ENCODE measurements around the gene UCK1.
A peak's percentile ranks its signal among the peaks of the same experiment; 100 is the strongest.
"Not testable (repeated sequence)": the region's sequence is repeated elsewhere in the genome, so short reads cannot be mapped to it uniquely, and the experiment has no call there.

The UCK1 gene

DNA sequence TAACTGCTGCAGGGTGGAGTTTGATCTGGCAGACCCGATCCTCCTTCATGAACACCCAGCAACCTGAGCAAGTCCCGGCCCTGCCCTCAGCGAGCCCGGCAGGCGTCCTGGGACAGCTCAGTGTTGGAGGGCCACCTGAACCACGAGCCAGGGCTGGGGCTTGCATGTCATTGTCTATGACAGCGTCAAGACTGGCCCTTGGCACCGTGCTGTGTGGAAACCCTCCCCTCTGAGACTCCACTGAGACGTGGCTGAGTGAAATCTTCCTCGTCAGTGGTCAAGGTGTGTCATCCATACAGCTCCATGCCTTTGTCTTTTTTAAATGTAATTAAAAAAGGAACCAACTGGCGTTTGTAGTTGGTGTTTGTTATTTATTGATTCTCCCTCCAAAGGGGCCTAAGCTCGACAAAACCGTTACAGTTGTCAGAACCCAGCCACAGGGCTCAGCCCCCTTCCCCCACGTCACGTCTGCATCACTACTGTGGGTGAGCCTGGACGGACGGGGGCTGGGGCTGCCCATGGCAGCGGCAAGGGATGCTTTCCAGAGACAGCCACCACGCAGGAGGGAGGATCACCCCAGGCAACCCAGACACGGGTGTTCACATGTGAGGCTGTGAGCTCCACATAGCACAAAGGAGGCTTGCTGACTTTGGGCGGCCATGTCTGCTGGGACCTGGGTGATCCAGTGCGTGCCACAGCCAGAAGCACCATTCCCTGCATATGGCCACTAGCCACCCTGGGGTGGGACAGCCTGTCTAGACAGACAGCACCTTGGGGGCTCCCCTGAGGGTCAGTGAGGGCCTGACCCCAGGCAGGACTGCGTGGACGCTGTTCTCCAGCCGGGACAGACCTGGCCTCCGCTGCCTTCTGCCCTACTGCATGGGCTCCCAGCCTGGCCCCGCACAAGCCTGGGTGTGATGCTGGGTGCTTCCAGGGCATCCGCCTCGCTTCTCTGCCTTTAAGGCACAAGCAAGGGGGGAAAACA is 7.3 kb downstream of the UCK1 start:
- no peak for DNase-seq (ENCODE audit: extremely low read depth in 1 of 2, low read depth in 1 of 2)

DNA sequence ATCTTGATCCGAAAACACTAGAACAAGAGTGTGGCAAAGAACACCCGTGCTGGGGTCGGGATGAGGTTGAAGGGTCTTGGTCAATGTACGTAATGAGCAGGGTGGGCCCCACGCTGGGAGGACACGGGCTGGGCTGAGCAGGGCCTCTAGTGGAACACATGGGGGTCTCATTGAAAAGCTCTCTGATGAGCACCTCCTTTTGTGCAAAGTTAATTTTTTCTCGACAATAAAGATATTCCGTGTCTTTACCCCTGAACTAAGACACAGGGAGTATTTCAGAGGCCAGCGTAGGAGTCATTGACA is 8.0 kb downstream of the UCK1 start:
- DNase-seq (ENCODE audit: extremely low read depth in 1 of 2, low read depth in 1 of 2): no peak

DNA sequence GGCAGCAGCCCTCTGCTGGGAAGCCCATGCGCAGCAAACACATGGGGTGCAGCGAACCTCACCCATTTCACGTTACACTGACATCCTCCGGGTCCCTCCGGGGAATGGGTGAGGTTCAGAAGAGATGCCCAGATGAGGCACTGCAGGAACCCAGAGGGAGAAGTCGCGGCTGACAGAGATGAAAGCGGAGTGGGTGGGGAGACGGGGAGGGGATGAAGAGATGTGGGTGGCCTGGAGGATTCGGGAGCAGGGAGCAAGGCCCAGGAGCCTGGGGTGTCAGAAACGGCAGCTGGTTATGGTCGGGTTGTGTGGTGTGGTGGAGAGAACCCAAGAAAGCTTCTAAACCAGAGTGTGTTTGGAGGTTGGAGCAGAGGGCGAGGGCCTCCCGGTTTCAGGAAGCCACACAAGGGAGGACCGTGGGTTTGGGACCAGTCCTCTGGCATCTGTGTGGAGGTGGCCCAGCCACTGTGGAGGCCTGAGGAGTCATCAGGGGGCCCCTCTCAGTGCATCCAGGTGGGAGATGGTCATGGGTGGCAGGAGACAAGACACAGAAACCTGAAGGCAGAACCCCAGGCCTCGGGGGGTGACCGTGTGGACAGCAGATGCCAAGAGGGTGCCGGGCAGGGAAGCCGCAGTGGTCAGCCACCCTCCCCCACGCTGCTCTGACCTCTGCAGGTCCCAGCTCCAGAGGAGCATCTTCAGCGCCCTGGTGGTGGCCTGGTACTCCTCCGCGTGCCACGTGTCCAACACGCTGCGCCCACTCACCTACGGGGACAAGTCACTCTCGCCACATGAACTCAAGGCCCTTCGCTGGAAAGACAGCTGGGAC is 8.6 kb downstream of the UCK1 start:
- no peak for DNase-seq (ENCODE audit: extremely low read depth in 1 of 2, low read depth in 1 of 2)

DNA sequence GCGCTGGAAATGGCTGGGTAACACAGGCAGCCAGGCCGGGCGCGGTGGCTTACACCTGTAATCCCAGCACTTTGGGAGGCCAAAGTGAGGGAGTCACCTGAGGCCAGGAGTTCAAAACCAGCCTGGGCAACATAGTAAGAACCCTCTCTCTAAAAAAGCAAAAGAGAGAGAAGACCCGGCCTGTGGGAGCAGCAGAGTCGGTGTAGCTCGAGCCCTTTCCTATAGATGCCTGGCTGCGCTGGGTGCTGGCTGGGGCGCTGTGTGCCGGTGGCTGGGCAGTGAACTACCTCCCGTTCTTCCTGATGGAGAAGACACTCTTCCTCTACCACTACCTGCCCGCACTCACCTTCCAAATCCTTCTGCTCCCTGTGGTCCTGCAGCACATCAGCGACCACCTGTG is 9.2 kb downstream of the UCK1 start:
- DNase-seq (ENCODE audit: extremely low read depth in 1 of 2, low read depth in 1 of 2): no peak

DNA sequence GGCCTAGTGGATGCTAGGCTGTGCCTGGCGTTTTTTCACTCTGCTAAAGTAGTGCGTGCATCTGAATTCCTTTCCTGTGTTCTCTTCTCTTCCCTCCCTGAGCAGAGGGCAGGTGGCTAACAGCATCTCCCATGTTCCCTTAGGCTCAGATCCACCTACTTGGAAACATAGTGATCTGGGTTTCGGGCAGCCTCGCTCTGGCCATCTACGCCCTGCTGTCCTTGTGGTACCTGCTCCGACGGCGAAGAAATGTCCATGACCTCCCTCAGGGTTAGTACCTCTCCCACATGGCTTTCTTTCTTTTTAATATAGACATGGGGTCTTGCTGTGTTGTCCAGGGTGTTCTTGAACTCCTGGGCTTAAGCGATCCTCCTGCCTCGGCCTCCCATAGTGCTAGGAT is 9.9 kb downstream of the UCK1 start:
- DNase-seq (ENCODE audit: extremely low read depth in 1 of 2, low read depth in 1 of 2): no peak

DNA sequence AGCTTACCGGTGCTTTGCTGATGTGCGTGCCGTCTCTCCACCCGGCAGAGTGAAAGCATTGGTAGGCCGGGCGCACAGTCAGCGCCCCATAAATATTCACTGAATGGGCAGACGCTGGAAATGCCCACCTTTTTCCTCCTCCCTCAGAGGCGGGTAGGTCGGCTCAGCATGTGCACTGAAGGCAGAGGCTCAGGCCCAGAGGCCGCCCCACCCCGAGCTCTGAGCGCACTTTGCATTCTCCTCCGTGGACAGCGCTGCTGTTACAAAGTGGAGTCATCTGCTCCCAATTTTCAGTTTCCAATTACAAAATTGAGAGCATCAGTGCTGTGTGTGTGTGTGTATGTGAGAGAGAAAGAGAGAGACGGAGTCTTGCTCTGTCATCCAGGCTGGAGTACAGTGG is 10.6 kb downstream of the UCK1 start:
- DNase-seq (ENCODE audit: extremely low read depth in 1 of 2, low read depth in 1 of 2): no peak

DNA sequence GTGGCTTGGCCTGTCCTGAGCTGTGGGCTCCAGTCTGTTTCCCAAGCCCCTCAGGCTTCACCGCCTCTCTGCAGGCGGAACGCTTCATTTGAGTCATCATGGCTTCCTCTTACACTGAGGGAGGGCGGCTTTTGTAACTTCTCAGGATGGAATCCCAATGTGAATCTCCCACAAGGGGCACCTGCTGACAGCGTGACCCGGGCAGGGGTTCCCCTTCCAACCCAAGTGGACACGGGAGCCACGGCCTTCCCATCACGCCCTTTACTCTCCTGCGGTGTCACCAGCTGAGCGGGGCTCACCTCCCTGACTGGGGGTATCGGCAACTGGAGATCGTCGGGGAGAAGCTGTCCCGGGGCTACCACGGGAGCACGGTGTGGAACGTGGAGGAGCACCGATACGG is 12.5 kb downstream of the UCK1 start:
- no peak for DNase-seq (ENCODE audit: extremely low read depth in 1 of 2, low read depth in 1 of 2)

DNA sequence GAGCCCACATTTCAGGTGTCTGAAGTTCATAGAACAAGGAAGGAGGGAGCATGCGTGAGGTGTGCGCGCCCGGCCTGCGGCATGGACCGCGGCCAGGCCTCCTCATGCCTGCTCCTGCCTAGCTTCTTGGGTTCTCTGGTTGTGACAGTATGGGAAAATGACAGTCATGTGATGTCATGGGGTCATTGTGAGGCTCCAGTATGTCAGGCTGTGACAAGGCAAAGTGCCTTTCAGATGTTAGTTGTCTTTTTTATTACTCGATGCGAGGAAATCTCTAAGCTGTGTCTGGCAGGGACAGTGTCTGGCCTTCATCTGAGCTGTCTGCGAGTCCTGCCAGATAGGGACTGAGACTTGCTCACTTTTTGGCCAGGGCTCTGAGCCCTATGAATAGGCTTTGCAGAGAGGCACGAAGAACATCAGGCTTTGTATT is 13.3 kb downstream of the UCK1 start:
- no peak for DNase-seq (ENCODE audit: extremely low read depth in 1 of 2, low read depth in 1 of 2)

DNA sequence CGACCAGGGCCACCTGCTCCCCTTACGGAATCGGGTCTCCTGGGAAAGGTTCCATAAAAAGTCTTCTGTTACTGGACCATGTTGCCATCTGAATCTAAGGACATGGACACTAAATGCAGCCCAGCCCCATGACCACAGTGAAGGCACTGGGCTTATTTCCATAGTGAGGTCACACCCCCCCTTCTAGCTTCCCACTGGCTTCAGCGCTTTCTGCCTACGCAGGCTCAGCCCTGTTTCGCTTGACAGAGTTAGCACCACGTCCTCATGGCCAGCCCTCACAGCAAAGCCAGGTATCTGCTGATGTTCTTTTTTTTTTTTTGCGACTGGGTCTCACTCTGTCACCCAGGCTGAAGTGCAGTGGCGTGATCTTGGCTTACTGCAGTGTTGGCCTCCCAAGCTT is 14.1 kb downstream of the UCK1 start:
- DNase-seq (ENCODE audit: extremely low read depth in 1 of 2, low read depth in 1 of 2): no peak

DNA sequence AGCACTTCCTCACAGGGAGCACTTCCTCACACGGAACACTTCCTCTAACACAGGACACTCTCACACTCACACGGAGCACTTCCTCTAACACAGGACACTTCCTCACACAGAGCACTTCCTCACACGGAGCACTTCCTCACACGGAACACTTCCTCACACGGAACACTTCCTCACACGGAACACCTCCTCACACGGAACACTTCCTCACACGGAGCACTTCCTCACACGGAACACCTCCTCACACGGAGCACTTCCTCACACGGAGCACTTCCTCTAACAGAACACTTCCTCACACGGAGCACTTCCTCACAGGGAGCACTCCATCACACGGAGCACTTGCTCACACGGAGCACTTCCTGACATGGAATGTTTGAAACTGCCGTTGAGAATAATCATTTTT is 15.0 kb downstream of the UCK1 start:
- no peak for DNase-seq (ENCODE audit: extremely low read depth in 1 of 2, low read depth in 1 of 2)

DNA sequence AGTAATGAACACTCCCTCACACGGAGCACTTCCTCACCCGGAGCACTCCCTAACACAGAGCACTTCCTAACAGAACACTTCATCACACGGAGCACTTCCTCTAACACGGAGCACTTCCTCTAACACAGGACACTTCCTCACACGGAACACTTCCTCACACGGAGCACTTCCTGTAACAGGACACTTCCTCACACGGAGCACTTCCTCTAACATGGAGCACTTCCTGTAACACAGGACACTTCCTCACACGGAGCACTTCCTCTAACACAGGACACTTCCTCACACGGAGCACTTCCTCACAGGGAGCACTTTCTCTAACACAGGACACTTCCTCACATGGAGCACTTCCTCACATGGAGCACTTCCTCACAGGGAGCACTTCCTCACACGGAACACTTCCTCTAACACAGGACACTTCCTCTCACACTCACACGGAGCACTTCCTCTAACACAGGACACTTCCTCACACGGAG is 15.5 kb downstream of the UCK1 start:
- not testable (repeated sequence) for DNase-seq (ENCODE audit: extremely low read depth in 1 of 2, low read depth in 1 of 2)

DNA sequence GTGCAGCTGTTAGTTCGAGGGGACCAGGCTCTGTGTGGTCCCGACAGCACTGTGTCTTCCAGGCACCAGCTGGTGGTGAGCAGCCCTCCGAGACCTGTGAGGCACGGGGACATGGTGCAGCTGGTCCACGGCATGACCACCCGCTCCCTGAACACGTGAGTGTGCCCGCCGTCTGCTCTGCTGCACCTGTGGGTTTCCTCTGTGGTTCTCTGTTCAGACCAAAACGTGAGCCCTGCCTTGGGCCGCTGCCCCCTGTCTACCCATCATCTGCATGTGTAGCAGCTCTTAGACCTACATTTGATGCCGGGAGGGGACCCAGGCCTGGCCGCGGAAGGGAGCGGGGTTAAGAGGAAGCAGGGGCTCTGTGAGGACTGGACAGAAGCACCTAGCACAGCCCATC is 17.9 kb downstream of the UCK1 start:
- no peak for DNase-seq (ENCODE audit: extremely low read depth in 1 of 2, low read depth in 1 of 2)

DNA sequence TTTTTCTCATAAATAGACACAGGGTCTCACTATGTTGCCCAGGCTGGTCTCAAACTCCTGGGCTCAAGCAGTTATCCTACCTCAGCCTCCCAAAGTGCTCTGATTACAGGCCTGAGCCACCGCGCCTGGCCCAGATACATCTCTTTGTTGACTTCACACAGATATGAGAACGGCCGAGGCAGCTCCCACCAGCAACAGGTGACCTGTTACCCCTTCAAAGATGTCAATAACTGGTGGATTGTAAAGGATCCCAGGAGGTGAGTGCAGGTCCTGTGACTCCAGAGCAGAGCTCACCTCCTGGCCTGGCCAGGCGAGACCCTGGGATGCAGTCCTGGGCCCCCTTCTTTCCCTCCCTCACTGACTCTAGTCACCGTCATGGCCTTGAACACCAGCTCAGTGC is 19.2 kb downstream of the UCK1 start:
- DNase-seq (ENCODE audit: extremely low read depth in 1 of 2, low read depth in 1 of 2): no peak

DNA sequence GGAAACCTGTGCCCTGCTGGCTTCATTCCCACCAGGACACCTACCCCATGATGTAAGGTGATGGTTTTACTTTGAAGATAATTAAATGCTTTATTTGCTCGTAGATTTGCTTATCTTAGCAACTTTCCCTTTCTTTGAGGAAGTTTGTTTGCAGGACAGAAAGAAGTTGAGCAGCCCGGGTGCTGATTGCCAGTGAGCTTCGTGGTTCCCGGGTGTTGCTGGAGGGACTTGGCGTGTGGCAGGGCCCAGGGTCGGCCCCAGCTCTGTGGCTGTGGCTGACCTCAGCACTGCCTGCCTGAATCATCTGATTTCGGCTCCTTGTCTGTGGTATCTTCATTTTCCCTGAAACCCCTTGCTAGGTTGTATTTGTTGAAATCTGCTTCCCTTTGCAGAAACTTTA is 19.6 kb downstream of the UCK1 start:
- DNase-seq (ENCODE audit: extremely low read depth in 1 of 2, low read depth in 1 of 2): no peak

DNA sequence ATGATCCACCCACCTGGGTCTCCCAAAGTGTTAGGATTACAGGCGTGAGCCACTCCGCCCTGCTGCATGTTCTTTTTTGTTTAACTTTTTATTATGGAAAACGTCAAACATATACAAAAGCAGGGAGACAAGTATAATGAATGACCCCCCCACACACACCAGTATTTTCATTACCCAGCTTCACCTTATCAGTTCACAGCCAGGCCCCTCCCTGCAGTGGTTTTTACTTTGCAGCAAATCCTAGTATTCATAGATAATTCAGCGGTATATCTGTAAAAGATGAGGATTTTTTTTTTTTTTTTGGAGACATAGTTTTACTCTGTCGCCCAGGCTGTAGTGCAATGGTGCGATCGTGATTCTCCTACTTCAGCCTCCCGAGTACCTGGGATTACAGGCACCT is 26.1 kb downstream of the UCK1 start:
- DNase-seq (ENCODE audit: extremely low read depth in 1 of 2, low read depth in 1 of 2): no peak

DNA sequence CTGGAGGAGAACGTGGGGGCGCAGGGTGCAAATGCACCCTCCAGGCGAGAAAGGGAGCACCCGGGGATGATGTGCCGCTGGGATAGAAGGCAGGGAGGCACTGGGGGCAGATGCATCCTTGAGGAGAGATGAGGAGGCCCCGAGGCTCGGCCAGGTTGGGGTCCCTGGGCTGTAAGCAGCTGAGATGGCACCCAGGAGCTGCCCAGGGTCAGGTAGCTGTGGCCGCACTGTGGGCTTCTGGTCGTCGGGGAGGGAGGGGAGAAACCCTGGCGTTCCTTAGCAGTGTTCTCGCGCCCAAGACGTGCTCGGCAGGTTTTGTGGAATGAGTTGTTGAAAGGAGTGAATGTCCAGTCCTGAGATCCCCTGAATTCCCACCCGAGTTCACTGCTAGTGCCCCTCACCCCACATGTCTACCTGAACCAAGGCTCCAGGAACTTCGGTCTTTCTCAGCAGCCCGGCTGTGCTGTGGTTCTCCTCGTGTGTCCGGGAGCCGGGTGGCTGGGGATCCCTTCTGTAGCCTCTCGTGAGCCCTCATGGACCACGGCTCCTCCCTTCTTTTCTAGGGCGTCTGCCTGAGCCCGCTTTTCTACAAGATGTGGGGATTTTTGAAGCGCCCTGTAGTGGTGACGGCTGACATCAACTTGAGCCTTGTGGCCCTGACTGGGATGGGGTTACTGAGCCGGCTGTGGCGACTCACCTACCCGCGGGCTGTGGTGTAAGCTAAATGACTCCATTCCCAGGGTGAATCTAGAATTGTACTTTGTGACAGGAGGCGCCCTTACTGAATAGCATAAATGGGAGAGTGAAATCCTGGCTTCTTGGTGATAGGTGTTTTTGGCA is 27.2 kb downstream of the UCK1 start:
- no peak for DNase-seq (ENCODE audit: extremely low read depth in 1 of 2, low read depth in 1 of 2)

DNA sequence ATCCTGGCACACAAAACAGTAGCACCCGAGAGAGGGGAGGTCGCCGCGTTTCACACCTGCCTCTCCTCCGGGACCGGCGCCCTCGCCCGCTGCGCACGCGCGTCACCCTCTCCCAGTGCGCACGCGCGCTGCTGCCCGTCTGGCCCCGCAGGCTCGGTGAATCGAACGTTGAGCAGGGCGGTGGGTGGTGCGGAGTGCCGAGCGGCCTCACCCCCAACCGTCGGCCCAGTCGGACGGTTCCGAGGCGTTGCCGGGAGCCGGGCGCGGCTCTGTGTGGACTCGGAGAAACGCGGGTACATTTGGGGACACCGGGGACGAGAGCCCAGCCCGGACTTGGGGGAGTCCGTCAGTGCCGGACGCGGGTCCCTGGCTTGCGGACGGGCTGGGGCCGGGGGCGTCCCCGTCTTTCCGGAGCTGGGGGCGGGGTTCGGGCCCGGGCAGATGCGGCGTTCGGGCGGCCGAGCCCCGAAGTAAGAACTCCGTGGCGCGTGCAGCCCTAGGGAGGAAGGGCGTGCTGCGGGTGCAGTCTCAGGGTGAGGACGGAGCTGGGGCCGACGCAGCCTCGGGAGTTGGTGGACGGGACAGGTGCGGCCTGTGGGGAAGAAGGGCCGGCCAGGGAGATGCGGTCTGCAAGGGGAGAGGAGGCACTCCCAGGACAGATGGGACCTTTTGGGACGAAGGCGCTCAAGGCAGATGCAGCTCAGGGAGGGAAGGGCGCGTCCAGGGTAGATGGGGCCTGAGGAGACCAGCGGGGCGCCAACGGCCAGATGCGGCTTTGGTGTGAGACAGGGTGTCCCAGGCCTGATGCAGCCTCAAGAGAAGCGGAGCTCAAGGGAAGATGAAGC is 28.1 kb downstream of the UCK1 start, which contains the start of gene POMT1:
Gene POMT1, plus strand, starts transcription at position 138 of the 845 bp plus-strand sequence. CDS start 1,301 bp downstream, outside the sequence.
- DNase-seq (ENCODE audit: extremely low read depth in 1 of 2, low read depth in 1 of 2): peak; percentile 68 to 80

DNA sequence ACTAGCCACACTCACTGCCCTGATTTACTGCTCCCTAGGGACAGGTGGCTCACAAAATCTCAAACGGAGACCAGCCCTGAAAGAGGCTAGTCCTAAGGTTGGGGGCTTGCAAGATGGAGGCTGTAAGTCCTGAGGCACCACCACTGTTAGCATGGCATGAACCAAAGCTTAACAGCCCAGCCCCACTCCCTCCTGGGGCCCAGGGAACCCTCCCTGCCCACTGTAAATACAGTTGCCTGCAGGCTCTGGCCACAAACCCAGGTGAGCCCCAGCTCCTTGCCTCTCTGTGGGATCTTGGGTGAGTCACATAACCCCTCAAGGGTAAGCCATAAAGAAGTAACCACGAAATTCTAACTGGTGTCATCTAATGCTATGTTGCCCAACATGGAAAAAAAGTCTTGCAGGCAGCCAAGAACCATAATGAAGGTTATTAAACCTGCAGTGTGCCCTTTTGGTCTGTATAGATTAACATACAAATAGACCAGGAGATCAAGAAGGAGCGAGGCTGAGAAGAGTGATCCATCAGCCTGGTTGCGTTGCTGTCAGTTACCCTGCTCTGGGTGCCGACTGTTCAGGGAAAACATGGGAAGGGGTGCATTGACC is 30.0 kb downstream of the UCK1 start:
- DNase-seq (ENCODE audit: extremely low read depth in 1 of 2, low read depth in 1 of 2): peak in 1 of 2 donors; percentile 30

DNA sequence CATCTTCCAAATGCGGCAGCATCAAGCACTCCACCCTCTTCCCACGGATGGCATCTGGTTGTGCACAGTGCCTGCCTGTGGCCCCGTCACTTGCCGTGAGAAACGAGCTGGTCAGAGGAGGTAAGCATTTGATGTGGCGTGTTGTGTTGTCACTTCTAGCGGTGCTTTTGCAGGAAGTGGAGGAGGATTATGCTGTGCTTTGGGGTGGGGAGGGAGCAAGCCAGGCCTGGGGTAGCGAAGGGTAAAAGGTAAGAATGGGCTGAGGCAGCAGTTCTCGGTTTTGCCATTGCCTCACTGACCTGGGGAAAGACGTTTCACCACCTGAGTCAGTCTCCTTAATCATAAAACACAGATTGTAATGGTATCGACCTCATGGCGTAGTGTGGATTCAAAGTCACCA is 30.7 kb downstream of the UCK1 start:
- DNase-seq (ENCODE audit: extremely low read depth in 1 of 2, low read depth in 1 of 2): peak; percentile 36 to 53
